CD4-positive, alpha-beta T cell (primary cell): ENCODE measurements around the gene IL15RA. TPM values are rescaled to one million over a fixed set of nuclear protein-coding genes. Genes with fewer than 3 reads are reported as not detected.

Source experiments
- ATAC-seq: fragments of 200-7000 bp; cut with Tn5 transposase; one replicate; pipeline ENCODE4 v1.10.0; 2022; ENCODE audit warnings: mild to moderate bottlenecking; ENCODE audit not compliant: poor library complexity
- CTCF ChIA-PET: fragments of 350-600 bp; sonication (Branson Sonifier 250); formaldehyde crosslinking; loops from one replicate; lab custom pipeline; 2021; ENCODE audit warnings: antibody characterized with exemption, inconsistent platforms; lab: Charles Lee
- POLR2A ChIA-PET: fragments of 350-600 bp; sonication (Branson Sonifier 250); formaldehyde crosslinking; loops from one replicate; lab custom pipeline; 2021; ENCODE audit warnings: antibody characterized with exemption, inconsistent platforms; lab: Charles Lee
- DNase-seq, 14 experiments: peaks; one replicate each; pipeline ENCODE4 v3.0.0-alpha.2; 2013 to 2020; ENCODE audit warnings: mixed read lengths in 2 of 14
- H3K27ac ChIP-seq, 2 donors: one replicate each; pipeline versions ENCODE4 v1.5.1 to v1.7.0; 2013; ENCODE audit warnings: low read length in 2 of 2, low read depth in 1 of 2, mild to moderate bottlenecking in 1 of 2
- H3K27me3 ChIP-seq, 2 experiments: 1 replicate in 1 of 2; 2 replicates in 1 of 2; pipeline versions ENCODE4 v1.6.1 to v1.7.0; 2013; ENCODE audit warnings: low read length in 2 of 2, control low read depth in 1 of 2, mild to moderate bottlenecking in 1 of 2, moderate library complexity in 1 of 2; ENCODE audit not compliant: insufficient read depth in 2 of 2, control insufficient read depth in 1 of 2
- H3K36me3 ChIP-seq: one replicate; pipeline ENCODE4 v1.6.1; 2013; ENCODE audit warnings: low read length, control low read depth; ENCODE audit not compliant: insufficient read depth
- H3K4me1 ChIP-seq: one replicate; pipeline ENCODE4 v1.6.1; 2013; ENCODE audit warnings: low read length, control low read depth; ENCODE audit not compliant: insufficient read depth
- H3K4me3 ChIP-seq: one replicate; pipeline ENCODE4 v1.5.1; 2013; ENCODE audit warnings: mild to moderate bottlenecking, low read length, moderate library complexity
- H3K9me3 ChIP-seq, 2 experiments: 1 replicate in 1 of 2; 2 replicates in 1 of 2; pipeline versions ENCODE4 v1.6.1 to v1.7.0; 2013; ENCODE audit warnings: low read length in 2 of 2, mild to moderate bottlenecking in 2 of 2, control low read depth in 1 of 2, moderate library complexity in 1 of 2; ENCODE audit not compliant: control insufficient read depth in 1 of 2, insufficient read depth in 1 of 2
- H3K27ac Mint-ChIP-seq: one replicate; pipeline ENCODE4 v1.8.0; 2020; ENCODE audit warnings: mixed read lengths
- H3K27me3 Mint-ChIP-seq: one replicate; pipeline ENCODE4 v1.8.0; 2021; ENCODE audit warnings: mixed read lengths
- H3K36me3 Mint-ChIP-seq: one replicate; pipeline ENCODE4 v1.8.0; 2021; ENCODE audit warnings: low read depth, mixed read lengths
- H3K4me1 Mint-ChIP-seq: one replicate; pipeline ENCODE4 v1.8.0; 2021; ENCODE audit warnings: low read depth, mixed read lengths
- H3K4me3 Mint-ChIP-seq: one replicate; pipeline ENCODE4 v1.8.0; 2020; ENCODE audit warnings: mild to moderate bottlenecking, mixed read lengths
- H3K9me3 Mint-ChIP-seq: one replicate; pipeline ENCODE4 v1.8.0; 2020; ENCODE audit warnings: mixed read lengths
- CTCF ChIP-seq: fragments of 200-600 bp; IDR thresholded peaks from one replicate; pipeline ENCODE4 v1.8.0; 2022; ENCODE audit warnings: antibody characterized with exemption, mild to moderate bottlenecking
- intact Hi-C, 2 experiments: fragments of 100-400 bp; cut with DNase I in 1 of 2; cut with micrococcal nuclease in 1 of 2; formaldehyde crosslinking; loops; one replicate each; pipeline versions ENCODE4 v1.15.1 to v1.9.0; 2023 to 2025; cut with DNase I, micrococcal nuclease
- total RNA-seq, 174 experiments: library from RNA in 2 of 174; stranded (reverse) in 2 of 174; gene quantifications; one replicate each; pipeline ENCODE4 v1.2.3 and lab custom pipeline; 2021 to 2026

Gene IL15RA
- total RNA-seq, 2 experiments from 2014 or later: 4.4 TPM

GRCh38 chr10:5919568-5919967 is 57.8 kb downstream of the IL15RA start:
- intact Hi-C loops: no loop called here
- no peak overlapping the region for H3K27ac Mint-ChIP-seq
- H3K4me1 ChIP-seq: no peaks in the 10 kb centered on the region
- no peak overlapping the region for H3K4me3 ChIP-seq
- H3K27me3 Mint-ChIP-seq: no peaks in the 10 kb centered on the region
- no peak overlapping the region for H3K4me3 Mint-ChIP-seq
- no peak for ATAC-seq
- H3K4me1 Mint-ChIP-seq: no peaks in the 10 kb centered on the region
- TF ChIP-seq CTCF: no peak
- H3K9me3 ChIP-seq: no peaks in the 10 kb centered on the region
- POLR2A ChIA-PET: no interaction called here
- peaks cover 98% of the 10 kb centered on the region for H3K36me3 Mint-ChIP-seq
- no peaks in the 10 kb centered on the region for H3K27me3 ChIP-seq
- H3K27ac ChIP-seq: no peak overlapping the region
- H3K9me3 Mint-ChIP-seq: no peaks in the 10 kb centered on the region
- no peak for DNase-seq
- CTCF ChIA-PET: interaction anchor here (0.5 kb wide), 1 partner anchor 1654 kb away, joined by 3 read pairs; no protein-coding TSS in a partner anchor
- peaks cover 94% of the 10 kb centered on the region for H3K36me3 ChIP-seq

- H3K4me3 Mint-ChIP-seq: no peak overlapping the region
- no peak overlapping the region for H3K27ac Mint-ChIP-seq
- Histone ChIP-seq H3K4me1 (no peaks in the 10 kb centered on the region), H3K9me3 (no peaks in the 10 kb centered on the region), H3K4me3 (no peak overlapping the region), H3K36me3 (peaks cover 94% of the 10 kb centered on the region), H3K27me3 (no peaks in the 10 kb centered on the region), H3K27ac (no peak overlapping the region)
- intact Hi-C loops: no loop called here
- ATAC-seq (no peak), DNase-seq (no peak)
- no peaks in the 10 kb centered on the region for H3K27me3 Mint-ChIP-seq
- no peaks in the 10 kb centered on the region for H3K4me1 Mint-ChIP-seq
- TF ChIP-seq CTCF: no peak
- H3K36me3 Mint-ChIP-seq: peaks cover 98% of the 10 kb centered on the region
- CTCF ChIA-PET: interaction anchor here (0.7 kb wide), 1 partner anchor 59 kb away, joined by 3 read pairs; no protein-coding TSS in a partner anchor
- no peaks in the 10 kb centered on the region for H3K9me3 Mint-ChIP-seq
- POLR2A ChIA-PET: no interaction called here
Measured at GRCh38 chr10:5918763-5919162, 58.6 kb downstream of the IL15RA start.

GRCh38 chr10:5917305-5917704 is 60.0 kb downstream of the IL15RA start:
- CTCF ChIA-PET: no interaction called here
- no peak for TF ChIP-seq CTCF
- Histone ChIP-seq H3K9me3 (no peaks in the 10 kb centered on the region), H3K4me1 (no peaks in the 10 kb centered on the region), H3K4me3 (no peak overlapping the region), H3K27ac (no peak overlapping the region), H3K27me3 (no peaks in the 10 kb centered on the region), H3K36me3 (peaks cover 96% of the 10 kb centered on the region)
- Mint-ChIP-seq H3K9me3 (no peaks in the 10 kb centered on the region), H3K4me1 (no peaks in the 10 kb centered on the region), H3K27ac (no peak overlapping the region), H3K27me3 (no peaks in the 10 kb centered on the region), H3K36me3 (peaks cover 97% of the 10 kb centered on the region), H3K4me3 (no peak overlapping the region)
- POLR2A ChIA-PET: no interaction called here
- no peak for DNase-seq
- ATAC-seq: no peak
- intact Hi-C loops: no loop called here
